Measurements from ENCODE around the gene ADAMTS10.
A peak's percentile ranks its signal among the peaks of the same experiment; 100 is the strongest.
"Not testable (repeated sequence)": the region's sequence is repeated elsewhere in the genome, so short reads cannot be mapped to it uniquely, and the experiment has no call there.

Gene ADAMTS10
- long read RNA-seq, donor 1 = 0 reads
- long read RNA-seq, donor 2 = 0 reads
- long read RNA-seq, donor 3 = 0 reads
- long read RNA-seq, donor 4, partial matches to known transcripts = 0 of 3 reads
- long read RNA-seq, donor 4, other reads (novel, unspliced or antisense) = 0 of 3 reads
- long read RNA-seq, donor 5 = 0 reads
- long read RNA-seq, donor 6, partial matches to known transcripts = 0 of 1 reads
- long read RNA-seq, donor 6, other reads (novel, unspliced or antisense) = 0 of 1 reads
- long read RNA-seq, donor 7 = 0 reads
- long read RNA-seq, donor 8 = 0 reads

DNA sequence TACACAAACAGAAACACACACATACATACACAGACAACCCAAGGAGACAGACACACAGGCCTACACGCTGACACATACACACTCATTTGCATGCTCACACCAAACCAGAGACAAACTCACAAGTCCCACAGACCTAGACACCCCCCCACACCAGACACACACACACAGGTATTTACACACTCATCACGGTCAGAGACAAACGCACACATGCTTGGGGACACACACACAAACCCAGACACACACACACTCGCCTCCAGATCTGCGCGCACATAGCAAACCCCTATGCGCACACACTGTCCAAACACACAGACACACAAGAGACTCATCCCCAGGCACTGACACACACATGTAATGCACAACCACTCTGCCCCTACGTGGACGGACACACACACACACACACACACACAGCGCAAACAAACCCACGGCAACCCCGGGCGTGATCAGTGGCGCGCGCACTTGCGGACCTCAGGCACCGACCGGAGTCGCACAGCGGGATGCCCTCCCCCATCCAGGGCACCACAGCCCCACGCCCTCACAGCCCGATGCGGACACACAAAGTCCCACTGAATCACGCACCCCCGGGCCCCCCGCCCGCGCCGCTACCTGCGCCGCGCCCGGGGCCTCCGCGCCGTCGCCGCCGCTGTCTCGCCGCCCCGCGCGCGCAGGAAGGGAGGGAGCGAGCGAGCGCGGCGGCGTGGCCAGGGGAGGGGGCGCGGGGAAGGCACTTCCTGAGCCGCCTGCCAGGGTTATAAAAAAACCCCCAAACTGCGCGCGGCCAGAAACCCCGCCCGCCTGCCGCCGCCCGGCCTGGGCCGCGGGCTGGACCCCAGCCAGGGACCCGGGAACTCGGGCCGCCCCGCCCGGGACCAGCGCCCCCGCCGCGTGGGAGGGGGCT lies at the start of gene ADAMTS10:
TSS of gene ADAMTS10 (minus strand) at position 675 of the 895 bp plus-strand sequence. CDS start 5,005 bp downstream, outside the sequence.
- peak; percentile 79 for DNase-seq

- DNase-seq = no peak
These were observed 49.4 kb upstream of the ADAMTS10 start for GRCh38 chr19:8659905-8660304.

- no peak for DNase-seq
These were observed 47.4 kb upstream of the ADAMTS10 start for GRCh38 chr19:8657869-8658268.

- DNase-seq = no peak
These were observed 44.8 kb upstream of the ADAMTS10 start for GRCh38 chr19:8655340-8655709.

DNA sequence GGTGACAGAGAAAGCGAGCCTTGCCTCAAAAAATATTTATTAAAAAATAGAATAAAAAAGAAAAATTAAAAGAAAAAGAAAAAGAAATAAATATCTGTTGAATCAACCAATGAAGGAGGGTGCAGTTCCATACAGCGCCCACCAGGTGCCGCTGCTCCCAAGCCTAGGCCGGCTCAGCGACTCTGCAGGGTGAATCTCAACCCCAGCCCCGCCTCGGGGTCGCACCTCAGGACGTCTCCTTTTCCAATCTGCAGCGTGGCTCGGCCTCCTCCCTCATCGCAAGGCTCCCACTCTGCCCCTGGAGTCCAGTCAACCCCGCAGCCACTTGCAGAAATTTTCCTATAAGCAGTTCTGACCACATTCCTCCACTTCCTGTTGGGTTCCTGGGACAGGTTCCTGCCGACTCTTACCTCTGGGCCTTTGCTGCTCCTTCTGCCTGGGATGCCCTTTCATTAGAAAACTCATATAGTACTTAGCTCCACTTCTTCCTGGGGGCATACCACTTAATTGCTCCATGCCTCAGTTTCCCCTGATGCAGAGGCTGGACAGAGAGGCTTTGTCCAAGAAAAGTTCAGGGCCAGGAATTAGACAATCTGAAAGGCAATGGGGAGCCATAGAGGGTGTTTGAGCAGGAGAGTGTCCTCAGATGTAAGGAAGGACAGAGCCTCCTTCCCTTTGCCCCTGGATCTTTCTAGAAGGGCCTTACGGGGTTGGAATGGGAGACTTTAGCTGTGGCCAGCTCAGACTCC lies 44.2 kb upstream of the ADAMTS10 start:
- DNase-seq = peak; percentile 60

GRCh38 chr19:8648240-8648639 lies 37.7 kb upstream of the ADAMTS10 start:
- no peak for DNase-seq

- no peak for DNase-seq
These were observed 33.5 kb upstream of the ADAMTS10 start for GRCh38 chr19:8643860-8644653.

GRCh38 chr19:8642561-8642960 lies 32.0 kb upstream of the ADAMTS10 start:
- no peak for DNase-seq

- DNase-seq = no peak
These were observed 31.5 kb upstream of the ADAMTS10 start for GRCh38 chr19:8641908-8642547.

DNA sequence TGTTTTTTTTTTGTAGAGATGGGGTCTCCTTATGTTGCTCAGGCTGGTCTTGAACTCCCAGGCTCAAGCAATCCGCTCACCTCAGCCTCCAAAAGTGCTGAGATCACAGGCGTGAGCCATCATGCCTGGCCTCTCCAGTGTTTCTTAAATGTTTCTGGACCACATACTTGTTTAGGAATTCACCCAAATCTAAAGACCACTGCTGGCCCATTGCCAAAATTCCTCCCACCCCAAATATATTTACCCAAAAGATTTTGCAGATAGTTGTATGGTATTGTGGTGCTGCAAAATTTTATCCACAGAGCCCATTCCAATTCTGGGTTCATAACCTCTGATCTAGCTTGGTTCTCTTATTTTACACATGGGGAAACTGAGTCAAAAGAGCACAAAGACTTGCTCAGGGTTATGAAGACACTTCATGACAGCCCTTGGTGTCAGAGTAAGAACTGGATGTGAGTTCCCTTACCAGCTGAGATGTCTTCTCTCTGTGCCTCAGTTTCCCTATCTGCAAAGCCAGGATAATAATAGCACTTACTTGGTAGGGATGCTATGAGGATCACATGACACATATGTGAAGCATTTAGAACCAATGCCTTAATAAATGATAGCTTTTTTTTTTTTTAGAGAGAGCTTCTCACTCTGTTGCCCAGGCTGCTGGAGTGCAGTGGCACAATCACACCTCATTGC lies 30.8 kb upstream of the ADAMTS10 start:
- DNase-seq = no peak

DNA sequence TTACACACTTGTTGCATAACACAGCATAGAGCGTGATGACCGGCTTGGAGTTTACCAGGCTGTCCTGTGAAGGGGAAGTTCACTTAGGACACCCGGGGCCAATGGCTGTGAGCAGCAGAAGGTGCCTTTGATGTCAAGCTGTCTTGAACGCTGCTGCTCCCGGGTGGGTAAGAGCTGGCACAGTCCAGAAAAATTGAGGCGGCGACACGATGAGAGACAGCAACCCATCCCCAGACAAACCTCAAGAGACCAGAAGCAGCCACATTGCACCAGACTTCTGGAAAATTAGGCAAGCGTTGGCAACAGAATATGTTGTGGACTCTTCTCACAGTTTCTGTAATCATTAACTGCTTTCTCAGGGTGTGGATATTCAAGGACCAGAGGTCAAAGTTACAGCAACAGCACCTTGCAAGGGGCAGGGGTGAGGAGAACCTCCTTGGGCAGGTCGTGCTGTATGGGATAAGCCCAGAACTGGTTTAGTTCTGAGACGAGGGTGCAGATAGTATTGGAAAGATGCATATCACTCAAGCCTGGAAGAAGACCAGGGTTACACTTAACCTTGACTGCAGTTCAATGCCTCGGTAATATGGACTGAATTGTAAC lies 30.0 kb upstream of the ADAMTS10 start:
- DNase-seq = no peak

DNA sequence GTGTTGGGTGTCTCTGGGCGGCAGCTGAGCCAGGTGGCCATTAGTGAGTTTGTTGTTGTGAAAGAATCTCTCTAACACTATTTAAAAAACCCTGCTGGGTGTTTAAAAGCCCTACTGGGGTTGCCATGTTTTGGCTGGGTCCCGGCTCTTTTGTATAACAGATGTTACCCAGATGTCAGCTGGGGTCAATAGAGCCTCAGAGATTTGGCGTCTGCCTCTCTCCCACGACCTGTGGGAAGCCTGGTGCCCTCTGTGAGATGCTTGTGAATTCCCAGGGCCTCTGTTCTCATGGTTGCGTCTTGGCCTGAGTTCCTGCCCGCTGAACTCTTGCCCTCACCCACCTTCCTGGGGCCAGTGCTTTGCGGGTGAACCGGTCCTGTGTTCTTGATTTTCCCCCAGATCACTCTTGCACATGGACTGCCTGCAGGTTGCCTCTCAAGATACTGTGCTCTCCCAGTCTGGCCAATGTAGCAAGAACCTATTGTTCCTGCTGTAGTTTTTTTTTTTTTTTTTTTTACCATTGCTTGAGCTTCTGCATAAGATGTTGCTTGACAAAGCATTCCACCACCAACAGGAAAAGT lies 29.4 kb upstream of the ADAMTS10 start:
- DNase-seq = no peak

- DNase-seq = no peak
These were observed 27.6 kb upstream of the ADAMTS10 start for GRCh38 chr19:8638078-8638619.

DNA sequence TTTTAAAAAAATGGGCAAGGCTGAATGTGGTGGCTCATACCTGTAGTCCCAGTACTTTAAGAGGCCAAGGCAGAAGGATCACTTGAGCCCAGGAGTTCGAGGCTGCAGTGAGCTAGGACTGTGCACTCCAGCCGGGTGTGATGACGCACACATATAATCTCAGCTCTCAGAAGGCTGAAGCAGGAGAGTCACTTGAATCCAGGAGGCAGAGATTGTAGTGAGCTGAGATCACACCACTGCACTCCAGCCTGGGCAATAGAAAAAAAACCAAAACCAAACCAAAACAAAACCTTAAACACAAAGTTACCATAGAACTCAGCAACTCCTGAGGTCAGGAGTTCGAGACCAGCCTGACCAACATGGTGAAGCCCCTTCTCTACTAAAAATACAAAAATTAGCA lies 26.6 kb upstream of the ADAMTS10 start:
- DNase-seq = not testable (repeated sequence)

DNA sequence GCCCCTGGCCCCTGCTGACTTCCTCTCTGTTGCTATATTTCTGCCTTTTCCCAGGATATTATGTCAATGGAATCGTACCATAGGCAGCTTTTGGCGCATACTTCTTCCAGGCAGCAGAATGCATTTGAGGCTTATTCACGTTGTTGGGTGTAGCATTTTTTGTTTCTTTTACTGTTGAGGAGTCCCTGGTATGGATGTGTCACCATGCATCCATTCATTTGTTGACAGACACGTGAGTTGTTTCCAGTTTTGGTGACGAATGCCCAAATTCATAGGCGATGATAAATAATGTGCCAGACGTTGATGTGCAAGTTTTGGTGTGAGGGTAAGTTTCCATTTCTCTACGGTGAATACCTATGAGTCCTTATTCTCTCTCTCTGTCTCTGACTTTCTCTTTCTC lies 24.9 kb upstream of the ADAMTS10 start:
- DNase-seq = no peak

DNA sequence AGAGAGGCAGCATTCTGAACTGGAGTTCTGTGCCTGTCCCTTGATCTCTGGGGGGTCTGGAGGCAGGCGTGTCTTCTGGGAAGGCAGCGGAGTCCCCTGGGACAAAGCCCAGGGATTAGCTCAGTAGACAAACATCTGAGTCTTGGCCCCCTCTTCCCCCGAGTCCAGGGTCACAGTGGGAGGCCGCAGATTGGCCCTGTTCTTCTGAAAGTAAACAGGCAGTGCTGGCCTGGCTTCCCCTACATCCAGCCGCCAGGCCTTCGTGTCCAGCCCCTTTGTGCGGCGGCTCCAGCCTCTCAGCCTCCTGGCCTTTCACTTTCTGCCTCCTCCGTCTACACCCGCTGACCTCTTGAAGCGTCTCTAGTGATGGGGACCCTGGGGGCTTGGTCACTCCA lies 20.9 kb upstream of the ADAMTS10 start:
- DNase-seq = no peak

GRCh38 chr19:8630796-8631424 lies 20.4 kb upstream of the ADAMTS10 start:
- no peak for DNase-seq

- DNase-seq = no peak
These were observed 19.6 kb upstream of the ADAMTS10 start, which contains the start of gene NFILZ for GRCh38 chr19:8629996-8630683. Gene NFILZ (plus strand): TSS chr19:8630633. CDS start chr19:8676766, 46,133 bp downstream.

DNA sequence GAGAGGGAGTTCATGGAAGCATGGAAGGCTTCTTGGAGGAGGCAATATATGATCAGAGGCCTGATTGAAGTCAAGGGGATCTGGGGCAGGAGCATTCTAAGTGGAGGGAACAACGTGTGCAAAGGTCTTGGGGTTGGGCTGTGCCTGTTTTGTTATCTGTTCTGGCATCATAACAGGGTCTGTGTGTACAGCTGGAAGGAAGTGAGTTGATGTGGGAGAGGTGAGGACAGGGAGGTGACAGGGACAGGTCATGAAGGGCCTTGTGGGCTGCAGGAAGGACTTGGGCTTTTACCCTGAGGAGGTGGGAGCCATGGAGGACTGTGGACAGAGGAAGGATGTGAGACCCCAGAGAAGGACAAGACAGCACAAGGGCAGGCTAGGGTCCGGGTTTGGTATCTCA lies 18.7 kb upstream of the ADAMTS10 start:
- DNase-seq = no peak

Data from right kidney (tissue), 9 donors.